GM21381 (cell line): ENCODE measurements around the gene TMEM165.
"Not testable (repeated sequence)": the region's sequence is repeated elsewhere in the genome, so short reads cannot be mapped to it uniquely, and the experiment has no call there.

Experiments
- ATAC-seq: cut with Tn5 transposase; IDR thresholded peaks from one replicate; pipeline ENCODE4 v1.9.1; 2021; ENCODE audit warnings: mild to moderate bottlenecking, moderate library complexity; ENCODE audit not compliant: unreplicated experiment

TMEM165 gene

GRCh38 chr4:55395529-55396307 is at the start of gene TMEM165:
Gene TMEM165, plus strand, starts transcription at chr4:55395957. Its CDS starts 233 bp downstream, at chr4:55396190.
- ATAC-seq, result peak; percentile 94

- peak; percentile 95 for ATAC-seq
These were observed 49.5 kb upstream of the TMEM165 start, which contains the start of gene SRD5A3 for GRCh38 chr4:55345980-55346850. Gene SRD5A3, plus strand, starts transcription at chr4:55346242. Its CDS starts 95 bp downstream, at chr4:55346337.

- ATAC-seq, result no peak
These were observed 48.9 kb upstream of the TMEM165 start for GRCh38 chr4:55346851-55347255.

GRCh38 chr4:55347610-55348228 is 48.0 kb upstream of the TMEM165 start:
- ATAC-seq, result no peak

- no peak for ATAC-seq
These were observed 47.3 kb upstream of the TMEM165 start for GRCh38 chr4:55348466-55348865.

- ATAC-seq, result not testable (repeated sequence)
These were observed 44.9 kb upstream of the TMEM165 start for GRCh38 chr4:55350870-55351269.

GRCh38 chr4:55351824-55352223 is 43.9 kb upstream of the TMEM165 start:
- no peak for ATAC-seq

- no peak for ATAC-seq
These were observed 43.0 kb upstream of the TMEM165 start for GRCh38 chr4:55352726-55353125.

GRCh38 chr4:55353228-55353747 is 42.5 kb upstream of the TMEM165 start:
- not testable (repeated sequence) for ATAC-seq

GRCh38 chr4:55354648-55355047 is 41.1 kb upstream of the TMEM165 start:
- ATAC-seq, result no peak

GRCh38 chr4:55355555-55355954 is 40.2 kb upstream of the TMEM165 start:
- ATAC-seq, result no peak

GRCh38 chr4:55356991-55357461 is 38.7 kb upstream of the TMEM165 start:
- no peak for ATAC-seq

GRCh38 chr4:55358246-55358645 is 37.5 kb upstream of the TMEM165 start:
- ATAC-seq, result no peak

GRCh38 chr4:55358668-55359067 is 37.1 kb upstream of the TMEM165 start:
- ATAC-seq, result peak; percentile 74

- no peak for ATAC-seq
These were observed 36.3 kb upstream of the TMEM165 start for GRCh38 chr4:55359397-55359916.

- ATAC-seq, result not testable (repeated sequence)
These were observed 32.8 kb upstream of the TMEM165 start for GRCh38 chr4:55362938-55363337.

- no peak for ATAC-seq
These were observed 31.9 kb upstream of the TMEM165 start for GRCh38 chr4:55363691-55364351.

GRCh38 chr4:55364691-55365344 is 30.9 kb upstream of the TMEM165 start:
- ATAC-seq, result no peak

- no peak for ATAC-seq
These were observed 30.4 kb upstream of the TMEM165 start for GRCh38 chr4:55365345-55365728.

- ATAC-seq, result no peak
These were observed 29.1 kb upstream of the TMEM165 start for GRCh38 chr4:55366621-55367020.
